T-cell (primary cell): ENCODE data around the gene ADGRB3. TPM values are rescaled to one million over a fixed set of nuclear protein-coding genes. Genes with fewer than 3 reads are reported as not detected.

ENCODE experiments used
- ATAC-seq, 4 experiments: fragments of 200-7000 bp in 3 of 4; fragments of 150-1000 bp in 1 of 4; cut with Tn5 transposase; replicated peaks in 1 of 4; 1 replicate in 3 of 4; 2 replicates in 1 of 4; pipeline ENCODE4 v1.10.0; 2021; ENCODE audit warnings: moderate library complexity in 3 of 4, mild to moderate bottlenecking in 2 of 4, moderate number of reproducible peaks in 1 of 4
- CTCF ChIA-PET, 2 donors: fragments of 300-600 bp; sonication (Branson Sonifier 250); formaldehyde crosslinking; loops; one replicate each; lab custom pipeline; 2022; ENCODE audit warnings: antibody characterized with exemption in 2 of 2; lab: Charles Lee
- POLR2A ChIA-PET, 2 donors: fragments of 300-600 bp; sonication (Branson Sonifier 250); formaldehyde crosslinking; loops; one replicate each; lab custom pipeline; 2022; ENCODE audit warnings: antibody characterized with exemption in 2 of 2; lab: Charles Lee
- DNase-seq, 35 experiments: peaks; one replicate each; pipeline versions ENCODE4 v3.0.0 to v3.0.0-alpha.2; 2013 to 2023
- H3K27ac ChIP-seq: one replicate; pipeline ENCODE4 v1.5.1; 2013; ENCODE audit warnings: low read length
- H3K27me3 ChIP-seq, 2 experiments: replicated peaks in 1 of 2; 1 replicate in 1 of 2; 2 replicates in 1 of 2; pipeline versions ENCODE4 v1.6.1 to v1.7.0; 2013; ENCODE audit warnings: low read length in 1 of 2, mixed read lengths in 1 of 2; ENCODE audit not compliant: control insufficient read depth in 2 of 2, insufficient read depth in 2 of 2; ENCODE audit errors: extremely low read depth in 1 of 2
- H3K36me3 ChIP-seq, 2 donors: 1 replicate in 1 of 2; 2 replicates in 1 of 2; pipeline versions ENCODE4 v1.6.1 to v1.7.0; 2013; ENCODE audit warnings: low read length in 1 of 2; ENCODE audit not compliant: control insufficient read depth in 2 of 2, insufficient read depth in 1 of 2; ENCODE audit errors: extremely low read depth in 1 of 2
- H3K4me1 ChIP-seq, 2 experiments: 1 replicate in 1 of 2; 2 replicates in 1 of 2; pipeline versions ENCODE4 v1.6.1 to v1.7.0; 2013; ENCODE audit warnings: low read length in 2 of 2, mixed read lengths in 1 of 2; ENCODE audit not compliant: insufficient read depth in 2 of 2, control insufficient read depth in 1 of 2; ENCODE audit errors: extremely low read depth in 1 of 2
- H3K4me3 ChIP-seq, 2 donors: 1 replicate in 1 of 2; 2 replicates in 1 of 2; pipeline versions ENCODE4 v1.5.1 to v1.7.0; 2013; ENCODE audit warnings: mild to moderate bottlenecking in 2 of 2, low read length in 1 of 2, moderate library complexity in 1 of 2; ENCODE audit not compliant: control insufficient read depth in 1 of 2; ENCODE audit errors: extremely low read depth in 1 of 2
- H3K9me3 ChIP-seq: 2 replicates; pipeline ENCODE4 v1.7.0; 2013
- H3K27ac Mint-ChIP-seq, 2 donors: one replicate each; pipeline ENCODE4 v1.8.0; 2020 to 2021; ENCODE audit warnings: mild to moderate bottlenecking in 2 of 2, mixed read lengths in 2 of 2
- H3K27me3 Mint-ChIP-seq, 2 donors: one replicate each; pipeline ENCODE4 v1.8.0; 2021 to 2022; ENCODE audit warnings: mixed read lengths in 2 of 2
- H3K36me3 Mint-ChIP-seq: one replicate; pipeline ENCODE4 v1.8.0; 2021; ENCODE audit warnings: mixed read lengths
- H3K4me1 Mint-ChIP-seq, 3 donors: one replicate each; pipeline ENCODE4 v1.8.0; 2020 to 2022; ENCODE audit warnings: mixed read lengths in 3 of 3, mild to moderate bottlenecking in 1 of 3
- H3K4me3 Mint-ChIP-seq, 3 donors: one replicate each; pipeline ENCODE4 v1.8.0; 2020 to 2022; ENCODE audit warnings: mild to moderate bottlenecking in 3 of 3, mixed read lengths in 3 of 3, moderate library complexity in 3 of 3
- H3K9me3 Mint-ChIP-seq, 3 donors: one replicate each; pipeline ENCODE4 v1.8.0; 2020 to 2022; ENCODE audit warnings: mixed read lengths in 3 of 3
- WGBS: methylation state at CpG from one replicate; pipeline ENCODE4 v1.1.5; 2013; ENCODE audit warnings: missing lambda C conversion rate; ENCODE audit not compliant: insufficient coverage; 5-methylcytosine and 5-hydroxymethylcytosine counted together
- total RNA-seq, 35 experiments: library from RNA in 6 of 35; stranded (reverse) in 6 of 35; fragments of 120-200 nt in 1 of 35; gene quantifications; one replicate each; pipeline versions ENCODE4 v1.2.1 to v1.2.4 and lab custom pipeline; 2013 to 2026

The ADGRB3 gene
- total RNA-seq, 5 donors from 2014 or later (not counting 1 experiment from before 2014, with no cell fraction given), result not detected

GRCh38 chr6:69185276-69185675, 550.2 kb downstream of the ADGRB3 start:
- no peaks in the 10 kb centered on the region for H3K36me3 ChIP-seq
- Mint-ChIP-seq H3K27me3 (no peaks in the 10 kb centered on the region), H3K36me3 (no peaks in the 10 kb centered on the region), H3K4me3 (no peak overlapping the region), H3K4me1 (no peaks in the 10 kb centered on the region), H3K27ac (no peak overlapping the region), H3K9me3 (peaks cover 0 to under 1% (median 0%) of the 10 kb centered on the region in 3 donors)
- no peaks in the 10 kb centered on the region for H3K4me1 ChIP-seq
- CTCF ChIA-PET, result no interaction called here
- no CpG with 5 or more reads among the region's 3 CpGs for WGBS
- H3K27me3 ChIP-seq, result no peaks in the 10 kb centered on the region
- POLR2A ChIA-PET, result no interaction called here
- no peak overlapping the region for H3K27ac ChIP-seq
- ATAC-seq (no peak), DNase-seq (no peak)
- no peak overlapping the region for H3K4me3 ChIP-seq
- H3K9me3 ChIP-seq, result no peaks in the 10 kb centered on the region

- Mint-ChIP-seq H3K4me3 (no peak overlapping the region), H3K9me3 (peaks cover 0 to 4% (median 0%) of the 10 kb centered on the region in 3 donors), H3K36me3 (no peaks in the 10 kb centered on the region), H3K4me1 (no peaks in the 10 kb centered on the region), H3K27ac (no peak overlapping the region), H3K27me3 (no peaks in the 10 kb centered on the region)
- DNase-seq (no peak), ATAC-seq (no peak)
- ChIA-PET CTCF (no interaction called here), POLR2A (interaction anchor here in 1 of 2 donors (0.6 kb wide), 1 partner anchor 98 kb away, joined by 3 read pairs; no protein-coding TSS in a partner anchor)
- H3K36me3 ChIP-seq, result no peaks in the 10 kb centered on the region
- H3K9me3 ChIP-seq, result no peaks in the 10 kb centered on the region
- H3K27me3 ChIP-seq, result no peaks in the 10 kb centered on the region
- H3K4me3 ChIP-seq, result no peak overlapping the region
- no peaks in the 10 kb centered on the region for H3K4me1 ChIP-seq
- no CpG with 5 or more reads among the region's 2 CpGs for WGBS
- H3K27ac ChIP-seq, result no peak overlapping the region
Observed at GRCh38 chr6:69202768-69203167, 567.7 kb downstream of the ADGRB3 start.

- Mint-ChIP-seq H3K27ac (no peak overlapping the region), H3K36me3 (no peaks in the 10 kb centered on the region), H3K9me3 (peaks cover 0 to 5% (median 0%) of the 10 kb centered on the region in 3 donors), H3K4me3 (no peak overlapping the region), H3K4me1 (no peaks in the 10 kb centered on the region), H3K27me3 (no peaks in the 10 kb centered on the region)
- Histone ChIP-seq H3K4me1 (no peaks in the 10 kb centered on the region), H3K4me3 (no peak overlapping the region), H3K36me3 (no peaks in the 10 kb centered on the region), H3K9me3 (no peaks in the 10 kb centered on the region), H3K27me3 (no peaks in the 10 kb centered on the region), H3K27ac (no peak overlapping the region)
- ATAC-seq, result no peak
- no peak for DNase-seq
- ChIA-PET POLR2A (no interaction called here), CTCF (no interaction called here)
- WGBS, result no CpG with 5 or more reads among the region's 1 CpG
Observed at GRCh38 chr6:69216127-69216526, 581.0 kb downstream of the ADGRB3 start.

GRCh38 chr6:69217343-69217742, 582.3 kb downstream of the ADGRB3 start:
- ATAC-seq (no peak), DNase-seq (no peak)
- H3K27me3 Mint-ChIP-seq, result no peaks in the 10 kb centered on the region
- no peak overlapping the region for H3K27ac ChIP-seq
- no peaks in the 10 kb centered on the region for H3K4me1 ChIP-seq
- no peaks in the 10 kb centered on the region for H3K36me3 Mint-ChIP-seq
- WGBS, result 83% methylated on average over 2 of the region's 2 CpGs
- POLR2A ChIA-PET, result interaction anchor here in 1 of 2 donors (0.7 kb wide), 1 partner anchor 201 kb away, joined by 7 read pairs; no protein-coding TSS in a partner anchor
- H3K9me3 Mint-ChIP-seq, result peaks cover 0 to 5% (median 0%) of the 10 kb centered on the region in 3 donors
- H3K4me3 ChIP-seq, result no peak overlapping the region
- no peaks in the 10 kb centered on the region for H3K9me3 ChIP-seq
- no peaks in the 10 kb centered on the region for H3K36me3 ChIP-seq
- no peaks in the 10 kb centered on the region for H3K27me3 ChIP-seq
- H3K27ac Mint-ChIP-seq, result no peak overlapping the region
- CTCF ChIA-PET, result no interaction called here
- no peak overlapping the region for H3K4me3 Mint-ChIP-seq
- H3K4me1 Mint-ChIP-seq, result no peaks in the 10 kb centered on the region

GRCh38 chr6:69220375-69220774, 585.3 kb downstream of the ADGRB3 start:
- H3K27me3 ChIP-seq, result no peaks in the 10 kb centered on the region
- no peak overlapping the region for H3K4me3 ChIP-seq
- DNase-seq (no peak), ATAC-seq (no peak)
- no peaks in the 10 kb centered on the region for H3K4me1 ChIP-seq
- Mint-ChIP-seq H3K27ac (no peak overlapping the region), H3K9me3 (no peaks in the 10 kb centered on the region), H3K27me3 (no peaks in the 10 kb centered on the region), H3K36me3 (no peaks in the 10 kb centered on the region), H3K4me1 (no peaks in the 10 kb centered on the region), H3K4me3 (no peak overlapping the region)
- H3K9me3 ChIP-seq, result no peaks in the 10 kb centered on the region
- H3K27ac ChIP-seq, result no peak overlapping the region
- WGBS, result no CpG with 5 or more reads among the region's 3 CpGs
- ChIA-PET POLR2A (no interaction called here), CTCF (no interaction called here)
- no peaks in the 10 kb centered on the region for H3K36me3 ChIP-seq

- Mint-ChIP-seq H3K4me3 (no peak overlapping the region), H3K27me3 (no peaks in the 10 kb centered on the region), H3K27ac (no peak overlapping the region), H3K4me1 (no peaks in the 10 kb centered on the region), H3K9me3 (peaks cover 1 to 5% (median 2%) of the 10 kb centered on the region in 3 donors), H3K36me3 (no peaks in the 10 kb centered on the region)
- DNase-seq (no peak), ATAC-seq (no peak)
- Histone ChIP-seq H3K27me3 (no peaks in the 10 kb centered on the region), H3K36me3 (no peaks in the 10 kb centered on the region), H3K9me3 (no peaks in the 10 kb centered on the region), H3K4me3 (no peak overlapping the region), H3K27ac (no peak overlapping the region), H3K4me1 (no peaks in the 10 kb centered on the region)
- no CpG with 5 or more reads among the region's 3 CpGs for WGBS
- ChIA-PET CTCF (no interaction called here), POLR2A (no interaction called here)
Observed at GRCh38 chr6:69232008-69232407, 596.9 kb downstream of the ADGRB3 start.

GRCh38 chr6:69232496-69232895, 597.4 kb downstream of the ADGRB3 start:
- Mint-ChIP-seq H3K27ac (no peak overlapping the region), H3K36me3 (no peaks in the 10 kb centered on the region), H3K9me3 (peaks cover 0 to 5% (median 1%) of the 10 kb centered on the region in 3 donors), H3K27me3 (no peaks in the 10 kb centered on the region), H3K4me1 (no peaks in the 10 kb centered on the region), H3K4me3 (no peak overlapping the region)
- DNase-seq, result no peak
- no peaks in the 10 kb centered on the region for H3K27me3 ChIP-seq
- H3K27ac ChIP-seq, result no peak overlapping the region
- no CpG with 5 or more reads among the region's 8 CpGs for WGBS
- no peaks in the 10 kb centered on the region for H3K36me3 ChIP-seq
- H3K9me3 ChIP-seq, result no peaks in the 10 kb centered on the region
- H3K4me1 ChIP-seq, result no peaks in the 10 kb centered on the region
- CTCF ChIA-PET, result interaction anchor here in 1 of 2 donors (0.9 kb wide), 1 partner anchor 503 kb away, joined by 4 read pairs; no protein-coding TSS in a partner anchor
- H3K4me3 ChIP-seq, result no peak overlapping the region
- ATAC-seq, result no peak
- POLR2A ChIA-PET, result no interaction called here
